Keratinocyte (primary cell): Measurements from ENCODE around the gene ERFL.

ENCODE experiments used
- EZH2 ChIP-seq: IDR thresholded peaks from one replicate; pipeline ENCODE4 v1.6.1; 2012; ENCODE audit warnings: inconsistent platforms, mild to moderate bottlenecking, low read length, moderate library complexity
- TF ChIP-seq, protein P1 (sequence below), 3 experiments: IDR thresholded peaks in 1 of 3; conservative IDR thresholded peaks in 1 of 3; optimal IDR thresholded peaks in 1 of 3; 2 replicates in 2 of 3; 3 replicates in 1 of 3; pipeline versions ENCODE3 to v1.5.1; 2011; ENCODE audit warnings: low read length in 3 of 3, mild to moderate bottlenecking in 3 of 3, moderate library complexity in 2 of 3, control low read depth in 1 of 3, inconsistent platforms in 1 of 3; ENCODE audit not compliant: insufficient read depth in 2 of 3; ENCODE audit errors: extremely low read depth in 1 of 3

DNA sequence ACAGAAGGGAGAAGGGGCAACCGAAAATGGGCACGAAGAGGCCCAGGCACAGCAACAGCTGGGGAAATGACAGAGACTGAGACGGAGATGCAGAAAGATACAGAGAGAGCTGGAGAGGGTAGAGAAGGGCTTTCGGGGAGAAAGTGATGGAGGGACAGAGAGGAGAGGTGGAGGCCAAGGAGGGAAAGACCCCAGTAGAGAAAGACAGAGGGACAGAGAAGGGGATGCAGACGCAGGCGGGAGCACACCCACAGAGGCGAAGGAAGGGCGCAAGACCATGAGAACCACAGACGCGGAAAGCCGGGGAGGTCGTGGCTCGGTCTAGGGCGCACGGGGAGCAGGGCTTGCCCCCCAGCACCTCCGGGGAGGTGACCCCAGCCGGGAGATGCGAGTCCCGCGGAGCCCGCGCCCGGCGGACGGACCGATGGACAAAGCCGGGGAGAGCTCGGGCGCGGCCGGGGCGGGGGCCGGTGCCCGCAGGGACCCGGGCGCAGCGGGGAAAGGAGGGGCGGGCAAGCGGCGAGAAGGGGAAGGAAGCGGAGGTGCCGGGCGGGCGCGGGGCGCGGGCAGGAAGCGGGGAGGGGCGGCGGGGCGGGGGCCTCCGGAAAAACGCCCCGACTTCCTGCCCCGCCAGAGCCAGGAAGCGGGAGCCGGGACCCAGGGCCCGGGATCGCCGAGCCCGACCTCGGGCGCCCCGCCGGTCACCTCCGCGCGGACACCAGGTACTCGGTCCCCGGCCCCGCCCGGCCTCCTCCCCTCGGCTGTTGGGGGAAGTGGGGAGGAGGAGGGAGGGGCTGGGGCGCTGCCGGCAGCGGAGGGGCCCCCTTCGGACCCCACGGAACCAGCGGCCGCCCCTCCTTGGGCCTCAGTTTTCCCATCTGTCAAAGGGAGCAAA is 45.4 kb downstream of the ERFL start, which contains the start of gene ARHGEF1:
- TF ChIP-seq, protein P1, sequence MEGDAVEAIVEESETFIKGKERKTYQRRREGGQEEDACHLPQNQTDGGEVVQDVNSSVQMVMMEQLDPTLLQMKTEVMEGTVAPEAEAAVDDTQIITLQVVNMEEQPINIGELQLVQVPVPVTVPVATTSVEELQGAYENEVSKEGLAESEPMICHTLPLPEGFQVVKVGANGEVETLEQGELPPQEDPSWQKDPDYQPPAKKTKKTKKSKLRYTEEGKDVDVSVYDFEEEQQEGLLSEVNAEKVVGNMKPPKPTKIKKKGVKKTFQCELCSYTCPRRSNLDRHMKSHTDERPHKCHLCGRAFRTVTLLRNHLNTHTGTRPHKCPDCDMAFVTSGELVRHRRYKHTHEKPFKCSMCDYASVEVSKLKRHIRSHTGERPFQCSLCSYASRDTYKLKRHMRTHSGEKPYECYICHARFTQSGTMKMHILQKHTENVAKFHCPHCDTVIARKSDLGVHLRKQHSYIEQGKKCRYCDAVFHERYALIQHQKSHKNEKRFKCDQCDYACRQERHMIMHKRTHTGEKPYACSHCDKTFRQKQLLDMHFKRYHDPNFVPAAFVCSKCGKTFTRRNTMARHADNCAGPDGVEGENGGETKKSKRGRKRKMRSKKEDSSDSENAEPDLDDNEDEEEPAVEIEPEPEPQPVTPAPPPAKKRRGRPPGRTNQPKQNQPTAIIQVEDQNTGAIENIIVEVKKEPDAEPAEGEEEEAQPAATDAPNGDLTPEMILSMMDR (optimal IDR thresholded peaks at IDR 0.05 in 1 of 3, IDR thresholded peaks at IDR 0.05 in 1 of 3, conservative IDR thresholded peaks at IDR 0.05 in 1 of 3; ENCODE audit: extremely low read depth in 1 of 3, insufficient read depth in 2 of 3, low read length in 3 of 3) = no peak
- TF ChIP-seq EZH2 = no peak
